GM23248 (cell line): ENCODE measurements around the gene ORM1. TPM values are rescaled to one million over a fixed set of nuclear protein-coding genes. Genes with fewer than 3 reads are reported as not detected.

Experiments used
- DNase-seq: peaks from one replicate; pipeline ENCODE4 v3.0.0-alpha.2; 2015
- H2AFZ ChIP-seq: fragments of 200-600 bp; sonication (generic); 2 replicates; pipeline ENCODE4 v1.6.1; 2016; ENCODE audit warnings: antibody characterized with exemption
- H3F3A ChIP-seq: fragments of 200-600 bp; sonication (generic); 2 replicates; pipeline ENCODE4 v1.6.1; 2016; ENCODE audit warnings: mild to moderate bottlenecking, antibody characterized with exemption, mixed run types; ENCODE audit not compliant: insufficient read depth
- H3K27ac ChIP-seq: fragments of 200-600 bp; sonication (generic); 2 replicates; pipeline ENCODE4 v1.5.1; 2016; ENCODE audit warnings: mild to moderate bottlenecking
- H3K27me3 ChIP-seq: fragments of 200-600 bp; sonication (generic); replicated peaks from 2 replicates; pipeline ENCODE4 v1.6.1; 2016; ENCODE audit warnings: mild to moderate bottlenecking; ENCODE audit not compliant: insufficient read depth
- H3K36me3 ChIP-seq: fragments of 200-600 bp; sonication (generic); 2 replicates; pipeline ENCODE4 v1.6.1; 2016; ENCODE audit warnings: low read depth, mild to moderate bottlenecking
- H3K4me1 ChIP-seq: fragments of 200-600 bp; sonication (generic); 2 replicates; pipeline ENCODE4 v1.6.1; 2016; ENCODE audit warnings: mild to moderate bottlenecking; ENCODE audit not compliant: insufficient read depth
- H3K4me2 ChIP-seq: fragments of 200-600 bp; sonication (generic); one replicate; pipeline ENCODE4 v1.6.1; 2016; ENCODE audit warnings: mild to moderate bottlenecking; ENCODE audit not compliant: unreplicated experiment
- H3K4me3 ChIP-seq: fragments of 200-600 bp; sonication (generic); 2 replicates; pipeline ENCODE4 v1.5.1; 2016; ENCODE audit warnings: mild to moderate bottlenecking
- H3K79me2 ChIP-seq: fragments of 200-600 bp; sonication (generic); 2 replicates; pipeline ENCODE4 v1.6.1; 2016; ENCODE audit warnings: mild to moderate bottlenecking; ENCODE audit not compliant: insufficient read depth
- H3K9ac ChIP-seq: fragments of 200-600 bp; sonication (generic); 2 replicates; pipeline ENCODE4 v1.6.1; 2016; ENCODE audit warnings: mild to moderate bottlenecking
- H3K9me2 ChIP-seq: fragments of 200-600 bp; sonication (generic); 2 replicates; pipeline ENCODE4 v1.6.1; 2016; ENCODE audit warnings: mixed run types, mild to moderate bottlenecking, moderate library complexity; ENCODE audit not compliant: insufficient read depth
- H3K9me3 ChIP-seq: fragments of 200-600 bp; sonication (generic); one replicate; pipeline ENCODE4 v1.6.1; 2017; ENCODE audit warnings: low read depth
- H4K20me1 ChIP-seq: fragments of 200-600 bp; sonication (generic); 2 replicates; pipeline ENCODE4 v1.6.0; 2016; ENCODE audit not compliant: insufficient read depth
- EZH2 ChIP-seq: fragments of 200-600 bp; sonication (generic); IDR thresholded peaks from 2 replicates; pipeline ENCODE4 v1.6.1; 2018; ENCODE audit warnings: antibody characterized with exemption, mild to moderate bottlenecking; ENCODE audit not compliant: insufficient read depth, poor library complexity, severe bottlenecking
- EZH2phosphoT487 ChIP-seq: fragments of 200-600 bp; sonication (generic); IDR thresholded peaks from 2 replicates; pipeline ENCODE4 v1.6.1; 2018; ENCODE audit warnings: antibody characterized with exemption, moderate library complexity, mild to moderate bottlenecking, low read depth; ENCODE audit not compliant: insufficient read depth
- WGBS, 2 experiments: methylation state at CpG; one replicate each; pipeline ENCODE4 v1.1.6; 2015 to 2017; ENCODE audit warnings: low lambda C conversion rate in 2 of 2, low coverage in 1 of 2; ENCODE audit errors: missing lambda C conversion rate in 2 of 2; 5-methylcytosine and 5-hydroxymethylcytosine counted together
- in situ Hi-C: fragments of 300-500 bp; cut with MboI; formaldehyde crosslinking; loops from 2 replicates; pipeline ENCODE4 v1.15.0; 2020
- polyA plus RNA-seq: library from polyadenylated mRNA; unstranded; fragments of >200 nt; fragmentation: Nextera tagmentation; extraction: Ambion mirVana; gene quantifications from 2 replicates; pipeline ENCODE4 v1.2.1, GENCODE V29; 2016
- total RNA-seq: library from RNA; depleted of rRNA; stranded (reverse); fragments of >200 nt; shearing (Covaris generic); gene quantifications from 2 replicates; pipeline ENCODE4 v1.2.3, GENCODE V29; 2014

The ORM1 gene
- total and polyA plus RNA-seq, 2 experiments from 2014 or later = not detected

DNA sequence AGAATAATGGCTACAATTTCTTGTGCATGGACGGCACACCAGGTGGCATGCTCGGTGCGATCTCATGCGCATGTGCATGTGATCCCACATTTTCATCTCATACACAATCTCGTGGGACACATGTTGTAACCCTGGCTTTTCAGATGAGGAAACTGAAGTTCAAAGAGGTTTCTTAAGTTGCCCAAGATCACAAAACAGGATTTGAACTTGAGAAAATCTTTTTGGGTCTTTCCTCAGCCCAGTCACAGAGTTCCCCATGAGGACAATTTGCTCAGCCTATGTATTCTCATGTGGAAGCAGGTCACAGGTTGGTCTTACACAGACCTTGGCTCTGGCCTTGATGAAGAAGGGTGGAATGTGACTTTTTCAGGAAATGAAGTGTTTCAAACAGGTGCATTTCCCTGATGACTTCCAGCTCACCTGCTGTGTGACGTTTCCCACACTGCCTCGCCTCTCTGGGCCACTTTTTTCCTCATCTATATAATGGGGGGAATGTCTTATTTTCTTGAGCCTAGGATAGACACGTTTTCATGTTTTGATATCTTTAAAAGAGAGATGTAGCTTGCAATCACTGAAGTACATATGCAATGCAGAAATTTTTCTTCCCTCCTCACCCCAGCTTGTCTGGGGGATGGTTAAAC lies 7.1 kb upstream of the ORM1 start:
- H2AFZ ChIP-seq = no peak overlapping the region
- no peaks in the 10 kb centered on the region for H3K9me3 ChIP-seq
- no peaks in the 10 kb centered on the region for H3K79me2 ChIP-seq
- no peaks in the 10 kb centered on the region for H3K9me2 ChIP-seq
- H3K36me3 ChIP-seq = no peaks in the 10 kb centered on the region
- no peak overlapping the region for H3K4me3 ChIP-seq
- no peak for DNase-seq
- no peaks in the 10 kb centered on the region for H4K20me1 ChIP-seq
- H3F3A ChIP-seq = no peaks in the 10 kb centered on the region
- H3K4me2 ChIP-seq = no peak overlapping the region
- no peak for TF ChIP-seq EZH2
- TF ChIP-seq EZH2phosphoT487 = no peak
- in situ Hi-C loops = no loop called here
- no peak overlapping the region for H3K9ac ChIP-seq
- H3K27ac ChIP-seq = no peak overlapping the region
- 0 out of 2 replicates have a peak, but pooled peaks cover 7% of the 10 kb centered on the region for H3K4me1 ChIP-seq
- 75% methylated on average over 8 of the region's 8 CpGs for WGBS, 2 experiments
- no peaks in the 10 kb centered on the region for H3K27me3 ChIP-seq

DNA sequence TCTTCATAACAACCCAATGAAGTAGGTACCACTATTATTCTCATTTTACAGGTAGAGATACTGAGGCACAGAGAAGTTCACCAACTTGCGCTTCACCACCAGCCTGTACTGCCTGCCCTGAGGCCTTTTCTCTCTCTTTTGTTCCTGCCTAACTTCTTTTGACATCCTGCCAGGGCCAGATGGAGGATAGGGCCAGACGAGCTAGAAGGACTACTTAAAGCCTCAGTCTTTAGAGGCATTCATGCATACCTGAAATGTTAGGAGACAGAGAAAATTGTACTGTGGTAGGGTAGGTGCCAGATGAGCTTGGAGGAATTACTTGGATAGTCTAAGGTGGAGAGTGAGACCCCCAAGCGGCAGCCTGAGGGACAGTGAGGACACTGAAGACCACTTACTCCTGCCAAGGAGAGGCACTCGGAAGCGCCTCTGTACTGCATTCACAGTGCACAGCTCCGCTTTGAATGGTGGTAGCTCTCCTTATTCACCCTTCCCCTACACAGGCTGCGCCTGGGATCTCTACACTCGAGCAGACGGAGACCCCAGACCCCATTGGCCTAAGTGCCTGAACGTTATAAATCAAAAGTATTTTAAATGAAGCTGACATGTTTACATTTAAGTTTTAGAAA lies 6.2 kb upstream of the ORM1 start:
- no peaks in the 10 kb centered on the region for H3K36me3 ChIP-seq
- H4K20me1 ChIP-seq = no peaks in the 10 kb centered on the region
- H3K9ac ChIP-seq = no peak overlapping the region
- H2AFZ ChIP-seq = no peak overlapping the region
- no peaks in the 10 kb centered on the region for H3K9me2 ChIP-seq
- H3K79me2 ChIP-seq = no peaks in the 10 kb centered on the region
- no peaks in the 10 kb centered on the region for H3K27me3 ChIP-seq
- H3F3A ChIP-seq = no peaks in the 10 kb centered on the region
- H3K4me1 ChIP-seq = 0 out of 2 replicates have a peak, but pooled peaks cover 7% of the 10 kb centered on the region
- no peak overlapping the region for H3K27ac ChIP-seq
- TF ChIP-seq EZH2 = no peak
- 66 to 74% methylated on average over 10 of the region's 10 CpGs for WGBS, 2 experiments
- no peak overlapping the region for H3K4me2 ChIP-seq
- H3K9me3 ChIP-seq = no peaks in the 10 kb centered on the region
- in situ Hi-C loops = no loop called here
- no peak for DNase-seq
- no peak overlapping the region for H3K4me3 ChIP-seq

- Histone ChIP-seq H2AFZ (peak overlapping the region; percentile 62), H3K27ac (no peak overlapping the region), H3K9ac (0 out of 2 replicates have a peak overlapping the region, but pooled peaks have one; percentile 44), H3K36me3 (no peaks in the 10 kb centered on the region), H4K20me1 (no peaks in the 10 kb centered on the region), H3K4me3 (no peak overlapping the region), H3K79me2 (no peaks in the 10 kb centered on the region), H3K4me1 (0 out of 2 replicates have a peak, but pooled peaks cover 7% of the 10 kb centered on the region), H3K9me3 (no peaks in the 10 kb centered on the region), H3K9me2 (no peaks in the 10 kb centered on the region), H3F3A (no peaks in the 10 kb centered on the region), H3K27me3 (no peaks in the 10 kb centered on the region), H3K4me2 (no peak overlapping the region)
- 80 to 85% methylated on average over 8 of the region's 8 CpGs for WGBS, 2 experiments
- TF ChIP-seq EZH2phosphoT487 (no peak), EZH2 (no peak)
- peak; percentile 63 for DNase-seq
- in situ Hi-C loops = no loop called here
These were observed 5.1 kb upstream of the ORM1 start for GRCh38 chr9:114317665-114318357.

DNA sequence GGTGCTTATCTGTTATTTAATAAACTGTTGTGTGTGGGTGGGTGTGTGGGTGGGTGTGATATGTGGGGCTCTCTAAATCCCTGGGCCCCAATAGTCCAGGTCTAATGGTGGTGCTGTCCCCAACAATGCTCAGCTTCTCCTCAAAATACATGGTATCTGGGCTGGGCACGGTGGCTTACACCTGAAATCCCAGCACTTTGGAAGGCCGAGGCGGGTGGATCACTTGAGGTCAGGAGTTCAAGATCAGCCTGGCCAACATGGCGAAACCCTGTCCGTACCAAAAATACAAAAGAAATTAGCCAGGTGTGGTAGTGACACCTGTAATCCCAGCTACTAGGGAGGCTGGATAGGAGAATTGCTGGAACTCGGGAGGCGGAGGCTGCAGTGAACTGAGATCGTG lies 4.5 kb upstream of the ORM1 start:
- H3K9me2 ChIP-seq = no peaks in the 10 kb centered on the region

More for the DNA sequence above, 4.5 kb upstream of the ORM1 start:
- Histone ChIP-seq H3K27me3 (no peaks in the 10 kb centered on the region), H3K4me3 (no peak overlapping the region), H3K4me1 (0 out of 2 replicates have a peak, but pooled peaks cover 7% of the 10 kb centered on the region), H3K79me2 (no peaks in the 10 kb centered on the region), H3K4me2 (no peak overlapping the region), H3K9ac (no peak overlapping the region), H2AFZ (peak overlapping the region; percentile 62), H3F3A (no peaks in the 10 kb centered on the region), H3K36me3 (no peaks in the 10 kb centered on the region), H3K9me3 (no peaks in the 10 kb centered on the region), H4K20me1 (no peaks in the 10 kb centered on the region), H3K27ac (no peak overlapping the region)
- DNase-seq = no peak
- in situ Hi-C loops = no loop called here
- WGBS, 2 experiments = 80 to 88% methylated on average over 8 of the region's 8 CpGs
- TF ChIP-seq EZH2phosphoT487 (no peak), EZH2 (no peak)
